Measurements from ENCODE around the gene SLIT3.
"Not testable (repeated sequence)": the region's sequence is repeated elsewhere in the genome, so short reads cannot be mapped to it uniquely, and the experiment has no call there.

SLIT3 gene

DNA sequence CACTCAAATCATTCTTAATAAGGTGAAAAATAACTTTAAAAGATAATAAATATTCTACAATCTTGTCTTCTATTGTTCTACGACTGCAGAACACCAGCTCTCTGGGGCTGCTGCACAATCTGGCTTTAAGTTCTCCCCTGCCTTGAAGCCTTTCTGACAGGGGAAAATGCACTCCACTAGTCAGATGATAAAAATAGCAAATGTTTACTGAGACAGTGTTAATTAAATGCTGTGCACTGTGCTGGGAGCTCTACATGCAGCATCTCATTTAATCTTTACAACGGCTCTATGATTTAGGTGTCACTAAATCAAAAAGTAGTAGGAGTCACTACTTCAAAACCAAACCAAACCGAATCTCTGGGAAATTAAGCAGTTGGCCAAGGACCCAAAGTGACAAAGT, 132.7 kb downstream of the SLIT3 start:
- DNase-seq = no peak

DNA sequence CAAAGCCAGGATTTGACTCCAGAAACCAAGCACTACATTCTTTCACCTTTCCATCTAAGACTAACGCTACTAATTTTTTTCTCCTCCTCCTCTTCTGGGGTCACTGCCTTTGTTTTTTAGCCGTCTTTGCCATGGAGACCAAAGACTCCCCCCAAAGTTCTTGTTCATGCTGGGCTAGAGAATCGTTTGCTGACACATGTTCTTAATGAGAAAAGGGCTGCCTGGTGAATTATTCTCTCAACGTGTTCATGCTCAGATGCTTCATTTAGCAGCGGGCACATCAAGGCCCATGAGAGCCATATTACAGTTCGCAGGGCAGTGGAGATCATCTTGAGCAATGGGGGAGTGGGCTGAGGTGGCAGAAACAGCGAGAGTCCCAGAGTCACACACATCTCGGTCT, 134.9 kb downstream of the SLIT3 start:
- DNase-seq = no peak

DNA sequence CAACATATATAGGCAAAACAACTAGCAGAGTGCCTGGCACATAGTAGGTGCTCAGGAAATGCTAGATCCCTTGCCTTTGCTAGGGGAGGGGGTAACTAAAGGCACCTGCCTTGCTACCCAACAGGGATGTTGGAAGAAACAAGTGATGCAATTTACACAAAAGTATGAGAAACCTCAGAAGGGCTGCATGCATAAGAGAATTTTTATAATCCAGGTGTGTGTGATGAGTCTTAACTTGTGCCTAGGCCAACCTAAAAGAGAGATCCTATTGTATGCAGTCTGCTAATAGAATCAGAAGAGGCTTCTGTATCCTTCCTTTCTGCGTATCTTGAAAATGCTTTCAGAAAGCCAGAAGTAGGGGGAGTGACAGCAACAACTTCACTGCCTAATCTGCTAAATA, 135.9 kb downstream of the SLIT3 start:
- DNase-seq = no peak

DNA sequence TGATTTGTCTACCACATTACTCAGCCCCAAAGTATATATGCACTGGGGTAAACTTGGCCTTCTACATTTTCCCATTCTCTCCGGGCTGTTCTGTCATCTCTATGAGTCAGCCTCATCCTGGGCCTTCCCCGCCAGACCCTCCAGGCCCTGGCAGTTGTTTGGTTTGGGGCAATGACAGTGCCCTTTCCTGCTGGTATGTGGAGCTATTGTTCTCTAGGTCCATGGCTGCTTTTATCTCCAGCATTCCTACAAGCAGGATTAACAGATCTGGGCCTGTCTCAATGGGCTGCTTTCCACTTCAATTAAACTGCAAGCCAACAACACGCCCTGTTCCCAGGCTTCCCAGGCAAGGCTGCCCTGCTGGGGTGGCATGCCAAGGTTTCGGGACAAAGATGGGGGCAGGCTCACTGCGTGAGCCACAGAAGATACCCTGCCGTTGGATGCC, 136.4 kb downstream of the SLIT3 start:
- DNase-seq = no peak

DNA sequence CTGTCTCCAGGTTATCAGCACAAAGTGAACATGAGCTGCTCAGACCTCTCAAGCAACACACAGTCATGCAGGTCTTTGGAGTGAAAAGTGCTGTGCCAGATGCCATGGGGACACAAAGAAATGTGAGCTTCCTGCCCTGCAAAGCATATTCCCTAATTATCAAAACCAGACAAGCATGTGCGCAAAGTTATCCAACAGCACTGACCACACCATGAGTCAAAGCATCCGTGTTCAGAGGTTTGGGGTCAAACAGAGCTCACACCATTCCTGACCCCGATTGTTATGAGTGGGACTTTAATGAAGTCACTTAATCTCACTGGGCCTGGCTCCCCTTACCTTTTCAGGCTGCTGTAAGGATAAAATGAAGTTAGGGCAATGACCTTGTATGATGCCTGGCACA, 138.5 kb downstream of the SLIT3 start:
- DNase-seq = no peak

DNA sequence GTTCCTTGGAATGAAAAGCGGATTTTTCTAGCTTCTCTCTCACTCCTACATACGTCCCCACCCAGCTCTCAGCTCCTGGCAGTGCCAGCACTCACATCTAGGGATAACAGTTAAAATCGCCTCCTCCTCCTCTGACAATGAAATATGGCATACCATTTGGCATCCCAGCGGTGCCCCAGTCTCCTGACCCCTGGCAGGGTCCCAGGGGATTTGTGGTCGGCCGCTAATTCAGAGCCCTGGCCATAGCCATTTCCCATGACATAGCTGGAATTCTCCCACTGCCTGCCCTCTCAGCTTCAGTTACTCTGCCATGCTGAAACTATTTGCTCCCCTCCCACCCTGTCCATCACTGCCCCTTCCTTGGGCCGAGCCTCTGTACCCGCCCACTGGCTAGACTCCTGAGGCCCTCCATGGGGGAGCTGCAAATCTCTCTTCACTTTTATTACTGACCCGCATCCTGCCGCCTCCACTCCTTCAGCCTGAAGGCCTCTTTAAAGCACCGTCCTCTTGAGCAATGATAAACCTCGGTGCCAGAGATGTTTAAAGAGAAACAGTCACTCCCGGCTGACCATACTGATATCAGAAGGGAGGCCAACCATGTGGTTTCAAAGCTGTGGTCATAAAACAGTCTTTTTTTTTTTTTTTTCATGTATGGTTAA, 139.8 kb downstream of the SLIT3 start:
- no peak for DNase-seq

DNA sequence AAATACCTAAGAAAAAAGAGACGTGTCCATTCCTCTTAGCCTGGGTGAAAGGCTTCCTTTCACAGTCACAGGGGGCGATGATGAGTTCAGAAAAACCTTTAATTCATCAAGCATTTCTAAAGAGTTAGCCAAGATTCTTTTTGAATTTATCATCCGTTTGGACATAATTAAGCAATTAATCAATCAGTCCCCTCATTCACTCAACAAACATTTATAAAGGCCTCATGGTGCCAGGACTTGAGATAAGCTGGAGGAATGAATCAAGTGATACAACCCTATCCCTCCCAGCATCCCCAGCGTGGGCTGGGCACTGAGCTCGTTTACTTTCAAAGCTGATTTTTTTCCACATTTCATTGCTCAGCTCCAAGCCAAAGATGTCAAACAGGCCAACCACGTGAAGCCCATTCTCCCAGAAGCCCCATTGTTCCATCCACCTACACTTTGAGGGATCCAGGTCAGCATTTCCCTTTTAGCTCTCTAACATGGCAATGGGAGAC, 140.5 kb downstream of the SLIT3 start:
- no peak for DNase-seq

DNA sequence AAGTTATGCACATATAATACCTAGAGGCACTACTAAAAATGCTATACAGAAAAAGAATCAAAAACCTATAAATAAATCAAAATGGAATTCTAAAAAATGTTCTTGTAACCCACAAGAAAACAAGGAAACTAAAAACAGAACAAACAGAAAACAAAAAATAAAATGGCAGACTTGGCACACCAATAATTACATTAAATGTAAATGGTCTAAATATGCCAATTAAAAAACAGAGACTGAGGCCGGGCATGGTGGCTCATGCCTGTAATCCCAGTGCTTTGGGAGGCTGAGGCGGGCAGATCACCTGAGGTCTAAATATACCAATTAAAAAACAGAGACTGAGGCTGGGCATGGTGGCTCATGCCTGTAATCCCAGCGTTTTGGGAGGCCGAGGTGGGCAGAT, 142.2 kb downstream of the SLIT3 start:
- no peak for DNase-seq

DNA sequence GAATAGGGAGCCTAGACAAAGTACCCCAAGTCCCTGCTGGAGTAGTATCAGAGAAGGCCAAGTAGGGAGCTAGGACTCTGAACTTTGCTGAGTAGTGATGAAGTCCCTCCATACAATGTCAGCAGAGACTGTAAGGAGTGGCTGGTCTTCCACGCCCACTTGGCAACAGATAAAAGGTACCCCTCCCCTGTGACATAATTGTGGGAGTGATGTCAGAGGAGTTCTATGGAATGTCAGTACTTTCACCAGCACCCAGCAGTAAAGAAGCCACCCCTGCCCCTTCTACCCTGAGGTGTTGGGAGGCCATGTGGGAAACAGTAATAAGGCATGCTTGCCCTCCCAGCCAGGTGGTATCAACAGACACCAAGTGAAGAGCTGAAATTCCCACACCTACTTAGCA, 143.9 kb downstream of the SLIT3 start:
- DNase-seq = no peak

DNA sequence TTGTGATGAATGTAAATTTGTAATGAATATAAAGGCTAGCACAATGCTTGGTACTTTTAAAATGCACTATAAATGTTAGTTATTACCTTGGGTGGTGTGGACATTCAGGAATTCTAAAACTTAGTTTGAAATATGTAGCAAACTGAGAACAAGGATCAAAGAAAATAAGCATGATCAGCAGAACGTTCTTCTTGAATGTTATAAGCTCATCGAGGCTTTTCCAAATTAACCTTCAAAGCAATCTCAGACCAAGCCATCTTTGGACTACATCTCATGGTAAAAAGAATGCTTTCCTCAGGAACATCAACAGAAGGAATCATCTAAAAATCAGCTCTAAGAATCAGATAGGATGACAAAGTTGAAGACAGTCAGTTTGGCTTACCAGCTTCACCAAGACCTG, 146.3 kb downstream of the SLIT3 start:
- DNase-seq = no peak

DNA sequence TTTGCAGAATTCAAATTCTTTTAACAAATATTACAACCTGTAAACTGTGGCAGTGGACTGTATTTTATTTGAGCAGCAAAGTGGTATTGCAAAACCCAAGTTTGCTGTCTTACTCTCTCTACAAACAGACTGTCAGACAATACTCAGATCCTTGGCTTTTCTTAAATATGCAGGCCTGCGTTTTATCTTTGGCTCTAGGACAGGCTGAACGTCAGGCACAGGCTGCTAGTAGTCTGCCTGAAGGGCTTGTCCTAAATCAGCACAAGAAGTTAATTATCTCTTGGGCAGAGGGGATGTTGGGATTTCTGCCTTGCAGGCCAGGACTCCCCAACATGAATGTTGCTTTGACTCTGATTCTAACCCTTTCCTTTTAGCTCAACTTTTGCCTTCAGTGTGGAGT, 147.5 kb downstream of the SLIT3 start:
- DNase-seq = no peak

DNA sequence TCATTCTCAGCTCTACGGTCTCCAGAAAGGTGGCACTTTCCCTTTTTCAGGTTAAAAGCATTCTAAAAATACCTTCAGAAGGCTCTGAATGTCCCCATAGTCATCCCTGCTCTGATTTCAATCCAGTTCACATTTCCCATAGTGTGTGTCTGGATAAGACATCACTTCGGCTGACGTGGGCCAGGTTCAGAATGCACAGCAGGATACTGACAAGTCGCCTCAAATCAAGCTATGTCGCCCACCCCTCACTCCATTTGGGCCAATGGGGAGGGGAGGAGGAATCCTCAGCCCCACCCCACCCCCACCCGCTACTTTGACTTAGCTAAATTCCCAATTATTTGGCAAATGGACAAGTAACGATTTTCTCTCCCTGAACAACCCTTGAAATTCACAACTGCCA, 148.0 kb downstream of the SLIT3 start:
- no peak for DNase-seq

DNA sequence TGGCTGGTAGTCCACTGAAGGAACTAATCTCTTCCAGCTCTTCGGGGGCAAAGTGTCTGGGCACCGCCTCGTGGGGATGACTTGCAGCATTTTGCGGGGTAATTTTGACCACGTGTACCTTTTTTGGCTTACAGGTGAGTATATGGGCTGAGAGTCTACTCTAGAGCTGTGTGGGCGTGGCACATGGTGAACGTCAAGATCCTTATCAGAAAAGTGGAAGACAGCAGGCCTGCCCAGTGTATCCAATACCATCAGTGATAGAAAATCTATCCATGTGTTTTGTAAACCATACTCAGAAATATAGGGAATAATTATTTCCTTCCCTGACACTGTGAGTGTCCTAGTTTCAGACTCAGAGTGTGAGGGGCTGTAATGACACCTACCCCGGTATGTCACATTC, 148.5 kb downstream of the SLIT3 start:
- DNase-seq = no peak

DNA sequence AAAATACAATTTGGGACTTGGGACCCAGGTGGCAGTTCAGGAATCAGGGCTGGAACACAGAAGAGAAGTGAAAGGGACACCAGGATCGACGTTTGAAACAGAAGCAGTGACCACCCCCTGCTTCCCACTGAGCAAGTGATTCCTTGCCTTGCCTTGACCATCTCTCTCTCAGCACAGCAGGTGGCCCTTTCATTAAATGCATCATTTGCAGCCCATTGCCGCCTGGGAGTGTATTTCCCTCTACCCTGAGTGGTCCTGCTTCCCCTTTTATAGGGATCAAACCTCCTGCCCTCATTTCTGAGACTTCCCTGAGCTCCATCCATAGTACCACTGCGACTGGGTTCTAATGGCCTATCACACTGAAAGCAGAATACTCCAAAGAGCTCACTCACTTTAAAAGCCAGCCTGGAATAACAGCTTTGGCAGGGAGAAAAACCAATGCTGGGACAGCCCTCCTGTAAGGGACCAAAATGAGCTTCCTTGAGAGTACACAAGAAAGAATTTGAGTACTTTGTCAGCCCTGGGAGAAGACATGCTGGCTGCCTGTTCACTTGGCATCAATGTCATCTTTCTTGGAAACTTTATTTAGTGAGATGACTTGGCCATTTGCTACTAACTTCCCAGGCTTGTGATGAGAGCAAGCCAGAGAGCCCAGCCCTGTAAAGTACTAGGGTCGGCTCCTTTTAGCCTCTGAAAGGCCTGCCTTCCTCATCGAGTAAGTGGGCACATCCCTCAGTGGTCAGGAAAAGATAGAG, 149.7 kb downstream of the SLIT3 start:
- DNase-seq = no peak

DNA sequence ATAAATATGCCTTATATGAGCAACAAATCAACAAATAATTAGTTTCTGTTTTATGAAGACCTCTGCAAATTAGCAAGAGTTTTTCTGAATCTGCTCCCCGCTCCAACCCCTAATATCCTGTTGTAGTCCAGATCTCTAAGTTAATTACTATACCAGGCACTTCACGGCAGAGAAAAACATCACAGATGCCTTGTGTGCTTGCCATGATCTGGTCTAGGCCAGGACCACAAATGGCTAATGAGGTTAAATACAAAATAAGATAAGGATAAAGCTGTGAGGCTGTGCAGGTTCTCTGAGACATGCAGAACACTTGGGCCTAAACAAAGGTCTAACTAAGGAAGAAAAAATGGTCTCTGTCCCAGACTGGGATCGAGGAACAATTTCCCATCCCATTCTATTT, 150.8 kb downstream of the SLIT3 start:
- no peak for DNase-seq

DNA sequence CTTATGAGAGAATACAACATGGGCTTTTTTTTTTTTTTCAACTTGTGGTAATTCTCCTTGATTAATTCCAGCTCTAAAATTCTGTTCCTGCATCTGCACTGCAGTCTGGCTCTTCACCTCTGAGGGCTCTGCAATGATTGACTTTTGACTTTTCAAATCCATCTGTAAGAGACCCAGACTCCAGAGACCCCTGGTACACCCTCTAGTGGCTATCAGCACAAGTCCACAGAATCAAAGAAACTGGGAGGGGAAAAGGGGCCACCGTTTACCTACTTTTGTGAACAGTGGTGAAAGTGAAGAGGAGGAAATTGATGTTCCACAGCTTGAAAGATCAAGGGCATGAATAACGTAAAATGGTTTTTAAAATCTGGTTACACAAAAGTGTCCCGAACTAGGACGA, 151.6 kb downstream of the SLIT3 start:
- peak; percentile 5 for DNase-seq

DNA sequence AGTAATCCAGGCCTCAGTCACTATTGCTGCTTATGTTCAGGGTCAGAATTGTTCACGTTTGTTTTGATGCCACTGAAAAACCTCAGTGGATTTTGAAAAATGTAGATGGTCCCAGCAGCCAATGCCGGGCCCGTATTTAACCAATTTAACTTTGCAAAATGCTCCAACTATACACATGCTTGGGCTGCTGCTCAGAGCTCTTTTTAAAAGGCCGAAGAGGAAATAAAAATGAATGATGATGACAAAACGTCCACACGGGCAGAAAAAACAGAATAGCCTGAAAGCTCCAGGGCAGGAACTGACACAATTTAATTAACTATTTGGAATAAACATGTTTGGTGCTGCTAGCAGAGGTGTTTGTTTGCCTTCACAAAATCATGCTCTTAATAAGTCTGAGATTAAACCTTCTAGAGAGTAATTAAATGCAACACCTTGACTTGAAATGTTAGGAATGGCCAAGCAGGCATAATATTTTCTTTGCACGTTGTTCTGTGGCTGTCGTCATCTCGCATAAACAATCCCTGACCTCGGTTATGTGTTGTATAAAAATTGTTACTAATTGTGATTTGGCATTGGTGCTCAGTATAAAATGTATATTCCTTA, 152.7 kb downstream of the SLIT3 start:
- DNase-seq = no peak

DNA sequence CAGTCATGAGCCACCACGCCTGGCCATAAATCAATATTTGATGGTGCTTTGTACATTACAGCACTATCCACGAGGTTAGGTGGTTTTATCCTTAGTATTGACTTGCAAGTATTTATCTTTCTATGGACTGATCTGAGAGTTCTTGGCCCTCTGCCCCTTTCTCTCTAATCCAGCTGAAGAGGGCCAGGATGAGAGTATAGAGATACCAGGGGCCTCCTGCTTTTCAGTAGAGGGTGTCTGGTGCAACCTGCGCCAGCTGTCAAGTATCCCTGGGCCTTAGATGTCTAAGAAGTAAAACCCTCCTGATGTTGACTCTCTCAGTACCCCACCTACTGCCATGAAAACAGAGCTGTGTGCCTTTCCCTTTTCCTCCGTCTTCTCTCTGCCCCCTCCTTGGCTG, 153.4 kb downstream of the SLIT3 start:
- no peak for DNase-seq

DNA sequence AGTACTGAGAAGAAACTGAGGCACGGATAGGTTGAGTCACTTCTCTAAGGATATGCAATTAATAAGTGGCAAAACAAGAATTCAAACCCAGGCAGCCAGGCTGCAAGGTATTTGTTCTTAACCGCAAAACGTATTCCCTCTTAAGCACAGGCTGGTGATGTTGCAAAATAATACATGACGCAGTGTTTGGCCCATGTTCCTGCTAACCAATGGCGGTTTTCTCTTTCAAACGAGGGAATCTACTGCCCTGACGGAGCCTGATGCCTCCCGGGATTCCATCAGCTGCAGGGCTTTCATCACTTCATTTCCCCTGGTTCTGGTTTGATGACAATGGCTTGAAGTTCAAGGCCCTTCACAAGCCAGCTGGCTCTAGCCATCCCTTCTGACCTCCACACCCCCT, 154.8 kb downstream of the SLIT3 start:
- no peak for DNase-seq

DNA sequence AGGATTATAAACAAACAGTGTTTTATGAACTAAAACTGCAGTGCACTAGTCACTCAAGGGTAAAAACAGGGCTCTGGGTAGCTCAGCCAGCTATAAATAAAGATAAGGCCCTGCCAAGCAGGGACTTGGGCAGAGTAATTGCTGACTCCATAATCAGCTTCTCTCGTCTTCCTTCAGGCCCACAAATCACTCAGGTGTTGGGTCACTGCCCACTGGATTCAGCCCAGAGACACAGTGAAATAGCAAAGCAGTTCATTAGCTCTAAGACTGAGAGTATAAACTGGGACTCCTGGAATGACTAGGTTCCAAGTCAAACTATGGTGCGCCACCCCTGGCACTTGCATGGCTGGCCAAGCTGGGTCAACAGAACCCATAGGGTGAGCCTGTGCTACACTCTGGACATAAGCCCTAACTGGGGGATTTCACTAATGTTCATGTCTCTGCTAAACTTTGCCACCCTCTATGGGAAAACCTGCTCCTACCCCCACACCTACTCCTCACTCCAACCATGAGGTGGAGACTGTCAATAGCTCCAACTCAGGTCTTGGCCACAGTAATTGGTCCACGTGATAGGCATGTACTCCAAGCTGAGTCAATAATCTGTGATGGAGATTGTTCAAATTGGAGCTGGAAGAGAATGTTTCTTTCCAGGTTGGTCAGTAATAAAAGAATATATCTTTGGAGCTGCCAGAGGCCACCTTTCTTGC, 158.5 kb downstream of the SLIT3 start:
- DNase-seq = no peak

DNA sequence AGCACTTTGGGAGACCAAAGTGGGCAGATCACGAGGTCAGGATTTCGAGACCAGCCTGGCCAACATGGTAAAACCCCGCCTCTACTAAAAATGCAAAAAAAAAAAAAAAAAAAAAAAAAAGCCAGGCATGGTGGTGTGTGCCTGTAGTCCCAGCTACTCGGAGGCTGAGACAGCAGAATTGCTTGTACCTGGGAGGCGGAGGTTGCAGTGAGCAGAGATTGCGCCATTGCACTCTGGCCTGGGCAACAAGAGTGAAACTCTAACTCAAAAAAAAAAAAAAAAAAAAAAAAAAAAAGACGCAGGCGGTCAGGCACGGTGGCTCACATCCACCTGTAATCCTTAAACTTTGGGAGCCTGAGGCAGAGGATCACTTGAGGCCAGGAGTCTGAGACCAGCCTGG, 160.7 kb downstream of the SLIT3 start:
- not testable (repeated sequence) for DNase-seq

DNA sequence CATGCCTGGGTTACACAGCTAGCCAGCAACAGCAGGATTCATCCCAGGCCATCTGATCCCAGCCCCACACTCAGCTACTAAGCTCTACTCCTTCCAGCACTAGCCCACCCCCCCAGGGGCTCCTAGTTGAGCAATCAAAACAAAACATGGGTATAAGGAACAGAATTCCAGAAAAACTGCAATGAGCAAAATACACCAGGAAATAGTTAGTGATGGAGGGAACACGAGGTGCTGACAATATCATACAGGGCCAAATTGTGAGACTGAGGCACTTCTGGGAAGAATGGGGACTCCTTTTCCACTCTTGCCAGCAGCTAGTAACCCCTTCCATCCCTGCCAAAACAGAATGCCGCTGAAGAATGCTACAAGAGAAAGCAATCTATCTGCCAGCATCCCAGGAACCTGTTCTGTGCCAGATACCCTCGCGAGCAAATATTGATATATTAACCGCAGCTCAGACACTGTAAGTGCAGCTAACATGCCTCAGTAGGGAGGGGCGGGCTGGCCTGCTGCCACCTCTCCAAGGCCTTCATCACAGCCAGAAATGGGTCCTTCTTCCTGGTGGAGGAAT, 161.4 kb downstream of the SLIT3 start:
- peak; percentile 27 for DNase-seq

DNA sequence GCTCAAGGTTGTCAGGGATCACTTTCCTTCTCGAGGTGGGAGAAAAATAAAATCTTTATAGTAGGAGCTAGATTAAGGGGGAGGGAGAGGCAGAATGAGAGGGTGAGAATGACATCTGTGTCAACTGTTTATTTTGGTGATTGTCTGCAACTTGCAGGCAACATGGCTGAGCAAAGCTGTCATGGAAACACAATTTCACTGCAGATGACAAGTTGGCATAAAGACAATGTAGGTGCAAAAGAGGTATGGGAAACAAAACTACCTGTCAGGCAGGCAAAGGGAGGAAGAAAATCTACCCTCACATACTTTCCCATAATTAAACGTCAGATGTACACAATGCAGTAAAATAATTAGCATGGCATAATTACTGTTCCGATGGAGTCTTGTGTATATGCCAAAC, 167.4 kb downstream of the SLIT3 start:
- DNase-seq = no peak

All from NCI-H1092 treated with DMSO at 0.1 percent for 48 hours (cell line).